PFSK-1 (cell line): ENCODE data around the gene POU2F1.

Source experiments
- FOXP2 ChIP-seq: optimal IDR thresholded peaks from 2 replicates; pipeline ENCODE3; 2011; ENCODE audit warnings: borderline replicate concordance, control low read depth, inconsistent platforms; ENCODE audit not compliant: insufficient read depth; ENCODE audit errors: extremely low read length, extremely low read depth
- POLR2AphosphoS5 ChIP-seq: IDR thresholded peaks from 2 replicates; pipeline ENCODE4 v1.6.1; 2012; ENCODE audit warnings: low read depth, mild to moderate bottlenecking, control low read depth, low read length, moderate library complexity
- SIN3A ChIP-seq: IDR thresholded peaks from 2 replicates; pipeline ENCODE4 v1.6.1; 2012; ENCODE audit warnings: mild to moderate bottlenecking, low read length, moderate library complexity, borderline replicate concordance; ENCODE audit not compliant: insufficient read depth
- TAF1 ChIP-seq: IDR thresholded peaks from 2 replicates; pipeline ENCODE4 v1.6.1; 2012; ENCODE audit warnings: low read length, control low read depth, borderline replicate concordance; ENCODE audit not compliant: insufficient read depth
- TF ChIP-seq, protein P1 (sequence below), 2 experiments: IDR thresholded peaks; 2 replicates each; pipeline versions ENCODE4 v1.6.1 to v1.8.0; 2011 to 2012; ENCODE audit warnings: low read depth in 2 of 2, low read length in 2 of 2, control low read depth in 1 of 2, inconsistent platforms in 1 of 2, mild to moderate bottlenecking in 1 of 2, moderate library complexity in 1 of 2; ENCODE audit not compliant: insufficient read depth in 1 of 2

The POU2F1 gene

DNA sequence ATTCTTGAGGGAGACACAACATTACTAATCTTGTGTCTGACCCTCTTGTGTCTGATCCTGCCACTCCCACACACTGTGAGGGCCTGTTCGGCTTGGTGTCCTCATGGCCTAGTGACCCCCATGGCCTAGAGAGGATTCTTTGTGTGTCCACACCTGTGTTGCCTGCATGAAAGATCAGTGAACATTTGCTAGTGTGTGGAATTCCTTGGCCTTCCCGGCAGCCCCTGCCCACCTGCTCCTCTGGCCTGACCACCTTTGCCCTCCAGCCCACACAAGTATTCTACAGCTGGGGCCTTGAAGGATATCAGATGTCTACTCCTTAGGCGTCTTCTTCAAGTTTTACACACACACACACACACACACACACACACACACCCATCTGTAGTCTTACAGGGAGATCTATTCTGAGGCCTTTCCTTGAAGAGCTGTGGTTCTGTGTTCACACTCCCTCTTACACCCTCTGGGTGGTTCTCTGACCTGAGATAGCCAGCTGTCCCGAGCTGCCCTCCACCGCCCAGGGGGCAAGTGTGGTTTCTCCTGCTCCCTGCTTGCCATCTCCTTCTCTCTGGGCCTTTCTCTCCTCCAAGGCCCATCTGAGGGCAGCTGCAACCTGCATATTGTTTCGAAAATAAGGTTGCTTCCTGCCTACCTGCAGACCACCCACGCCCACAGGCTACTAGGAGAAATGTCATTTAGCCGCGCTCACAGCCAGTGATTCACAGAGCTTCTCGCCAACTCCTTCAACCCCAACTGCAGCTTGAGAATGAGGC lies 252.3 kb downstream of the POU2F1 start:
- TF ChIP-seq FOXP2 (no peak), SIN3A (no peak), TAF1 (no peak), POLR2AphosphoS5 (no peak)
- TF ChIP-seq, protein P1, sequence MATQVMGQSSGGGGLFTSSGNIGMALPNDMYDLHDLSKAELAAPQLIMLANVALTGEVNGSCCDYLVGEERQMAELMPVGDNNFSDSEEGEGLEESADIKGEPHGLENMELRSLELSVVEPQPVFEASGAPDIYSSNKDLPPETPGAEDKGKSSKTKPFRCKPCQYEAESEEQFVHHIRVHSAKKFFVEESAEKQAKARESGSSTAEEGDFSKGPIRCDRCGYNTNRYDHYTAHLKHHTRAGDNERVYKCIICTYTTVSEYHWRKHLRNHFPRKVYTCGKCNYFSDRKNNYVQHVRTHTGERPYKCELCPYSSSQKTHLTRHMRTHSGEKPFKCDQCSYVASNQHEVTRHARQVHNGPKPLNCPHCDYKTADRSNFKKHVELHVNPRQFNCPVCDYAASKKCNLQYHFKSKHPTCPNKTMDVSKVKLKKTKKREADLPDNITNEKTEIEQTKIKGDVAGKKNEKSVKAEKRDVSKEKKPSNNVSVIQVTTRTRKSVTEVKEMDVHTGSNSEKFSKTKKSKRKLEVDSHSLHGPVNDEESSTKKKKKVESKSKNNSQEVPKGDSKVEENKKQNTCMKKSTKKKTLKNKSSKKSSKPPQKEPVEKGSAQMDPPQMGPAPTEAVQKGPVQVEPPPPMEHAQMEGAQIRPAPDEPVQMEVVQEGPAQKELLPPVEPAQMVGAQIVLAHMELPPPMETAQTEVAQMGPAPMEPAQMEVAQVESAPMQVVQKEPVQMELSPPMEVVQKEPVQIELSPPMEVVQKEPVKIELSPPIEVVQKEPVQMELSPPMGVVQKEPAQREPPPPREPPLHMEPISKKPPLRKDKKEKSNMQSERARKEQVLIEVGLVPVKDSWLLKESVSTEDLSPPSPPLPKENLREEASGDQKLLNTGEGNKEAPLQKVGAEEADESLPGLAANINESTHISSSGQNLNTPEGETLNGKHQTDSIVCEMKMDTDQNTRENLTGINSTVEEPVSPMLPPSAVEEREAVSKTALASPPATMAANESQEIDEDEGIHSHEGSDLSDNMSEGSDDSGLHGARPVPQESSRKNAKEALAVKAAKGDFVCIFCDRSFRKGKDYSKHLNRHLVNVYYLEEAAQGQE (IDR thresholded peaks at IDR 0.05; ENCODE audit: insufficient read depth in 1 of 2, low read depth in 2 of 2, low read length in 2 of 2), result no peak

DNA sequence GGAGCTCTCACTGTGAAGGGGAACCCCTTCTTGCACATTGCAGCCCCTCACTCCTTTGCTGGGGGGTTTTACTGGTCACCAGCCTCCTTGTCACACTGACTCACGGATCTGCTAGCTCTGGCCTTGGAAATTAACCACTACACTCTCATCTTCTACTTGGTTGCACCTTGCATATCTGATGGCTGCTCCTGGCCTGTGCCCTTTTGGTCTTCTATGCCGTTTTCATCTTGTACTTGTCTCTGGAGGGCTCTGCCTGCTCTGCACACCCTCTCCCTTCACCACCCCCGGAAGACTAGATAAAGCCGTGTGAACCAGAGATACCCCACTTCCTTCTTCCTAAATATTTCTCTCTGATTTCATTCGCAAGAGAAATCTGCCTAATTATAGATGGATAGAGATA lies 253.1 kb downstream of the POU2F1 start:
- no peak for TF ChIP-seq SIN3A
- no peak for TF ChIP-seq POLR2AphosphoS5
- TF ChIP-seq TAF1, result no peak
- no peak for TF ChIP-seq FOXP2
- TF ChIP-seq, protein P1 (IDR thresholded peaks at IDR 0.05; ENCODE audit: insufficient read depth in 1 of 2, low read depth in 2 of 2, low read length in 2 of 2), result no peak

DNA sequence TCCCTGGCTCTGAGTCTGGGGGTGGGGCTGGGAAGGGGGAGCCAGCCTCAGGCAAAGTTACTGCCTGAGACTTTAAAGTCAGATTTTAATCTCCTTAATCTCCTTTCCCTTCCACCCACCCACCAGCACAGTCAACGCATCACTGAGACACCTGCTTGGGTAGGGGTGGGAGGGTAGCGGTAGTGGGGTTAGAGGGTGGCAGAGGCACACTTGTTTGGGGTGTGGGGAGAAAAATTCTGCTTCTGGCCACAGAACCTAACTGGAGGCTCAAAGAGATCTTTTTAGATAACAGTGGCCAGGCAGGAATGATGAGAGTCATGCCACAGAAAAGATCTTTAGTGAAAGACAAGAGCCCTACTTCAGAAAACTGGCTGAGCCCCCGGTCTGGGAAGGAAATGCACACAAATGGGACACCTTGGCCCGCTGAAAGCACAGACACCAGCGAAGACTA lies 253.5 kb downstream of the POU2F1 start:
- TF ChIP-seq TAF1, result no peak
- no peak for TF ChIP-seq SIN3A
- TF ChIP-seq, protein P1 (IDR thresholded peaks at IDR 0.05; ENCODE audit: insufficient read depth in 1 of 2, low read depth in 2 of 2, low read length in 2 of 2), result no peak
- TF ChIP-seq FOXP2, result no peak
- TF ChIP-seq POLR2AphosphoS5, result no peak

DNA sequence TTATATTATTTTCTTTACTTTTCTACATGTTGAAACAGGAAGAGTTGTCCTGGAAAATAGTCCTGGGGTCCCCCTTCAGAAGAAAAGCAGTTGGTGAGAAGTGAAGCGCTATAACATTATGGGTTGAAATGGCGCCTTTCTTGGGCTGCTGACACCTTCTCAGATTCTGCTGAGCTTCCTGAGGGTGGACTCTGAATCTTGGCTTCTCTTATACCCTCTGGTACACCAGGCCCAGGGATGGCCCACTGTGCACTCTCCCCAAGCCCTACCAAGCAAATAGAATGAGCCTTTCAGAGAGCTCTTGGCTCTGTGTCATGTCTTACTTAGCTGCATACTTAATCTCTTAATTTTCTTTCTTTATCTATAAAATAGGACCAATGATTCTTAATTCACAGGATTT lies 255.4 kb downstream of the POU2F1 start:
- TF ChIP-seq FOXP2 (no peak), TAF1 (no peak), POLR2AphosphoS5 (no peak), SIN3A (no peak)
- TF ChIP-seq, protein P1 (IDR thresholded peaks at IDR 0.05; ENCODE audit: insufficient read depth in 1 of 2, low read depth in 2 of 2, low read length in 2 of 2), result no peak
